Activated T-cell treated with anti-CD3 and anti-CD28 coated beads, Interleukin-2, amount 50 U/mL, for 1 hour (primary cell): ENCODE data around the gene COG2.
"Not testable (repeated sequence)": the region's sequence is repeated elsewhere in the genome, so short reads cannot be mapped to it uniquely, and the experiment has no call there.

ENCODE experiments used
- DNase-seq: peaks from one replicate; pipeline ENCODE4 v3.0.0-alpha.2; 2020

COG2 gene

GRCh38 chr1:230703679-230704385, 61.6 kb downstream of the COG2 start:
- DNase-seq, result no peak

- DNase-seq, result no peak
These were observed 62.5 kb downstream of the COG2 start for GRCh38 chr1:230704830-230705229.

DNA sequence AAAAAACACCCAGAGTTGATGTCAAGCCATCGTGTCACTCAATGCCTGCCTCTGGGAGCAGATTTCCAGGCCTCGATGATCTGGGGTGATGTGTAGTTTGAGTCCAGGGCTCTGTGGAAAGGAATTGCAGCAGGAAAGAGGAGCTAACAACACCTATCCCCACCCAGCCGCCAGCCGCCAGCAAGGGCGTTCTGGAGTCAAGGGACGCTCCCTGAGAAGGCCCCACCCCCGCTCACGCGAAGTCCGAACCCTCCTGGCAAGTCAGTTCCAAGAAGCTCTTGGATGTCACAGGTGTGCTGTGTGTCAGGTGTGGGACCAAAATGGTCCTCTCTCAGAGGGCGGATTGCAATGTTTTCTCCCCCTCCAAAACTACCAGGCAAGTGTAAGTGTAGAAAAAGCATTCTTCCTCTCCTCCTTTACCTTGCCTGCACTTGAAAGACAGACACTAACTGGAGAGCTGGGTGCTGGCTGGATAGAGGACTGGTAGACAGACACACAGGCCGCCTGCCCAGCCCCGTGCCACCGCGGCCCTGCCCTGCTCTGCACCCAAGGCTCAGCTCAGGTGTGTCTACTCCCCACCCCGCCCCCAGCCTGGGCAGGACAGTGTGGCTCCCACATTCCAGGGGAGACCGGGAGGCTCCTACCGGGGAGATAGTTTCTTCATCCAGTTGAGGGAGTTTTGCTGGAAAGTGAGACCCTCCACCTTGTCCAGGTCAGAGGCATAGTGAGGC, 63.2 kb downstream of the COG2 start:
- no peak for DNase-seq

GRCh38 chr1:230706020-230706699, 63.9 kb downstream of the COG2 start:
- DNase-seq, result no peak

DNA sequence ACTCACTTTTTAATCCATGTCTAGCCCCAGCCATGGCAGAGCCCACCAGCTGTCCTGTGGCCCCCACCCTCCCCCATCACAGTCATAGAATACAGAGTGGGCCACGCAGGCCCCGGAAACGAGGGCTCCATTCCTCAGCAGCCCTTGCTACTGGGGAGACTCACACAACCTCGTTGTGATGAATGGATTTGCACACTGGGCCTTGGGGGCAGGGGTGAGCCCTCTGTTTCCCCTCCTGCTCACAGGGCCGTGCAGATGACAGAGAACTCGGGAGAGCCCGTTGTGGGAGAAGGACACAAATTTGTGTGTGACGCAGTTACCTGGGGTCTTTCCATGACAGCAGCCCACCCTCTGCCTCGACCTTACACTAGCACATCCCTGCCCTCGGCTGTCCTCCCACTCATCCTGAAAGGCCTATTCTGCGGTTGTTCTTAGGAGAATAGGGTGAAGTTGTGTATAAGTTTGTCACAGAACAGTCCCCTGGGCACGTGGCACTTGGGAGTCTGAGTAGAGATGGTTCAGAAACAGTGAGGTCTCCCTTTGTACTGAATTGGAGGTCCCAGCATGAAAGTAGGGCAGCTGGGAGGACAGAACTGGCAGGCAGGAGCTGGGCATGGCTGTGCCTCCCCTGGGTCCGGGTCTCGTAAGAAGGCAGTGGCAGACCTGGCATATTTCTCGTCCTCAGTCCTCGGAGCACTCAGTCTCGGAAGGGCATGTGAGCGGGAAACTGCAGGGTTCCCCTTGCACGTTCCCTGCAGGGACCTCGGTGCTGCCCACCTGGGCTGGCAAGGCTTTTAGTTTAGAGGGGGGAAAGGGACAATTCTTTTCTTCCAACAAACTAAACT, 64.8 kb downstream of the COG2 start:
- DNase-seq, result no peak

- DNase-seq, result no peak
These were observed 65.7 kb downstream of the COG2 start for GRCh38 chr1:230707732-230708630.

- no peak for DNase-seq
These were observed 66.6 kb downstream of the COG2 start for GRCh38 chr1:230708631-230709580.

GRCh38 chr1:230709619-230710542, 67.6 kb downstream of the COG2 start:
- DNase-seq, result no peak

DNA sequence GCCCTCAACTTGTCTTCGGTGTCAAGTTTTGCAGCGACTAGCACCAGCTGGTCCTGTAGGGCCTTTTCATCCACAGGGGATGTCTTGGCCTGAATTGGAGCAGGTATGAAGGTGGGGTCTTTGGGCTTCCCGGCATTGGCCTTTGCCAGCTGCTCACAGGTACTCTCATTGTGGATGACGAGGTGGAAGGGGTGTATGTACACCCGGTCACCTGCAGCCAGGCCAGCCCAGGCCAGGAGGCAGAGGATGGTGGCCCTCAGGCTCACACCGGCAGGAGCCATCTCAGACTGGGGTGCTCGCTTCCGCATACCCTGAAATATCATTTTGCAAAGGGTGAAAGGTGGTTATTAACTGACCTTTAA, 68.2 kb downstream of the COG2 start:
- no peak for DNase-seq

- DNase-seq, result no peak
These were observed 69.0 kb downstream of the COG2 start for GRCh38 chr1:230711245-230711644.

DNA sequence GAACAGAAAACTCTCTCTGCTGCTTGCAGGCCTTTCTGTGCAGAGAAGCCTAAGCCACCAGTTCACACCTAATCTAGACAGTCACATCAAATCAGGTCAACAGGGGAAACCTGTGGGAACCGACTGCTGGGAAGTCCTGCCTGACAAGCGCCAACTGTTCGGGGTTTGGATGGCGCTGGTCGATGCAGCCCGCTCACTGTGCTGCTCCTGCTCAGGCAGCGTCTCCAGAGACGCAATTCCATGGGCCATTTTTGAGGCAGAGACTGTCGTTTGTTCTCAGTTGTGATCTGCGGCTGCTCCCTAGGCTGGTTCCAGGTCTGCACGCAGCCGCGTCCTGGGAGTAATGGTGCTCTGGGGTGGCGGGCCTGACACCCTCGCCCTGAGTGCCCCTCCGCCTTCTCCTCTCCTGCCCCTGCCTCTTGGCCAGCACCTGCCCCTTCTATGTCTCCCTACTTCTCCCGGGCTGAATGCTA, 70.2 kb downstream of the COG2 start:
- no peak for DNase-seq

GRCh38 chr1:230713138-230713537, 70.9 kb downstream of the COG2 start:
- no peak for DNase-seq

DNA sequence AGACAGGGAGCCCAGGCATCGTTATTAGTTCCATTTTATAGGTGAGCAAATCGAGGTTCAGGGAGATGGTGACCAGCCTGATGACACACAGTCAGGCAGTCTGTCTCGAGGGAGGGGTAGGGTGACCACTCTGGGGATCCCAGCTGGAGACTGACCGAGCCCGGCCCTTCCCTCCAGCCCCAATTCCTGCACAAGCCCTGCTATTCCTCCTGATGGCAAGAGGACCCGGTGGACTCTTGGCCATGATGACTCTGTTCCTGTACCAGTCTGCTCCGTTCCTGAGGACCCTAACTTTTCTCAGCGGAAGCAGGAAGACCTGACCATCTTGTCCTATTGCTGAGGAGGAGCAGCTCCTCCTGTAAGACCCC, 71.2 kb downstream of the COG2 start:
- DNase-seq, result no peak

GRCh38 chr1:230713915-230714764, 71.9 kb downstream of the COG2 start, which contains the start of gene AGT:
Gene AGT, minus strand, starts transcription at chr1:230714122. Its CDS starts 3,299 bp downstream, at chr1:230710823.
- DNase-seq, result no peak

DNA sequence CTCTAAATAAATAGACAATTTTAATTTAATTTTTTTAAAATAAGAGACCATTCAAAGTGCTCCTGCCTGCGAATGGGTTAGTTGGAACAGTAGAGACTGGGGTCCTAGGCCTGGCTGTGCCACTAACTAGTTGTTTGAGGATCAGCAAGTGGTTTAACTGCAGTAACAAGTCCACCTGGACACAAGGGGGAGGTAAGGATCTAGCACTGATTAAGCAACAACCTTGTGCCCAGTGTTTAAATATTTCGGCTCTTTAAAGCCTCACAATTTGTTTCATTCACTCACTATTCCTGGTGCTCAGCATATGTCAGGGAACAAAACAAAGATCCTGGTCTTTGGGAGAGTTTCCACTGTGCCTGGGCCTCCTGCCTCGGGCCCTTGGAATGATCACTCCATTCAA, 73.2 kb downstream of the COG2 start:
- no peak for DNase-seq

- DNase-seq, result not testable (repeated sequence)
These were observed 74.2 kb downstream of the COG2 start for GRCh38 chr1:230716453-230716852.

DNA sequence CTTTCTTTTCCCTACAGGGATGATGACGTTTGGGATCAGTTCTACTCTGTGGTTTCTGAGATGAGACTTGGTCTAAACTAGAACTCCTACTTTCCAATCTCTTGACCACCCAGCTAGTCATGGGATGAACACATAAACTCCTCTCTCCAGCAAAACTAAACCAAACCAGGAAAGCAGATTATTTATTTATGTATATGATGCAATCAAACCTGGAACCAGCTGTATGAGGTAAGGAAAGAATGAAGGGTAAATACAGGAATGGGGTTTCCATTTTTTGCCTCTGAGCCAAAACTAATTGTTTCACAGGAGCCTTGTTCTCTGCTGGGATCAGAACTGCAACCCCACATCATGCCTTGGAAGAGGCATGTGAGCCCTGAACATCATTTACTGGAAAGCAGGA, 75.0 kb downstream of the COG2 start:
- no peak for DNase-seq

- not testable (repeated sequence) for DNase-seq
These were observed 79.7 kb downstream of the COG2 start for GRCh38 chr1:230721849-230722522.
